Right atrium auricular region (tissue), 2 donors: ENCODE results near the gene TMEM255B. TPM values are rescaled to one million over a fixed set of nuclear protein-coding genes. Genes with fewer than 3 reads are reported as not detected.
A peak's percentile ranks its signal among the peaks of the same experiment; 100 is the strongest.

Source experiments
- DNase-seq: peaks from one replicate; pipeline ENCODE4 v3.0.0-alpha.2; 2019; ENCODE audit warnings: low spot score
- H3K27ac ChIP-seq, 2 donors: fragments of 200-600 bp; sonication (generic); 1 replicate in 1 of 2; 2 replicates in 1 of 2; pipeline ENCODE4 v1.5.1; 2016 to 2019
- H3K27me3 ChIP-seq, 2 donors: fragments of 200-600 bp; sonication (generic); one replicate each; pipeline versions ENCODE4 v1.5.1 to v1.6.0; 2017 to 2019
- H3K36me3 ChIP-seq: fragments of 200-600 bp; sonication (generic); one replicate; pipeline ENCODE4 v1.5.1; 2016
- H3K4me1 ChIP-seq, 2 donors: fragments of 200-600 bp; sonication (generic); one replicate each; pipeline versions ENCODE4 v1.5.1 to v1.6.0; 2017 to 2019
- H3K4me3 ChIP-seq, 2 donors: fragments of 200-600 bp; sonication (generic); 1 replicate in 1 of 2; 2 replicates in 1 of 2; pipeline ENCODE4 v1.5.1; 2017 to 2019; ENCODE audit warnings: mild to moderate bottlenecking in 1 of 2, moderate library complexity in 1 of 2
- H3K9me3 ChIP-seq, 2 donors: fragments of 200-600 bp; sonication (generic); one replicate each; pipeline ENCODE4 v1.5.1; 2019
- CTCF ChIP-seq, 2 donors: fragments of 200-600 bp; sonication (generic); IDR thresholded peaks; one replicate each; pipeline ENCODE4 v1.5.1; 2019; ENCODE audit warnings: antibody characterized with exemption in 2 of 2
- total RNA-seq, 2 donors: library from RNA; depleted of rRNA; stranded (reverse); fragments of >200 nt; gene quantifications; one replicate each; pipeline ENCODE4 v1.1.0, GENCODE V29; 2016

The TMEM255B gene
- total RNA-seq, 2 donors from 2014 or later = 5.2 to 6.0 TPM

GRCh38 chr13:113852536-113853517 is 93.8 kb downstream of the TMEM255B start:
- peak; percentile 54 for DNase-seq
- no peaks in the 10 kb centered on the region for H3K27me3 ChIP-seq
- no peak overlapping the region for H3K4me3 ChIP-seq
- peaks cover 0 to 79% of the 10 kb centered on the region in 2 donors for H3K4me1 ChIP-seq
- no peaks in the 10 kb centered on the region for H3K36me3 ChIP-seq
- no peaks in the 10 kb centered on the region for H3K9me3 ChIP-seq
- H3K27ac ChIP-seq = peak overlapping the region; percentile 8 to 69
- TF ChIP-seq CTCF (IDR thresholded peaks at IDR 0.05) = no peak

- Histone ChIP-seq H3K36me3 (no peaks in the 10 kb centered on the region), H3K4me1 (peaks cover 0 to 74% of the 10 kb centered on the region in 2 donors), H3K9me3 (no peaks in the 10 kb centered on the region), H3K27me3 (no peaks in the 10 kb centered on the region), H3K27ac (peak overlapping the region; percentile 17 to 69), H3K4me3 (no peak overlapping the region)
- DNase-seq = peak; percentile 57
- no peak for TF ChIP-seq CTCF (IDR thresholded peaks at IDR 0.05)
These were observed 94.7 kb downstream of the TMEM255B start for GRCh38 chr13:113853518-113854237.

- Histone ChIP-seq H3K27ac (peak overlapping the region; percentile 69), H3K4me1 (peaks cover 0 to 66% of the 10 kb centered on the region in 2 donors), H3K9me3 (no peaks in the 10 kb centered on the region), H3K36me3 (no peaks in the 10 kb centered on the region), H3K27me3 (no peaks in the 10 kb centered on the region), H3K4me3 (no peak overlapping the region)
- peak; percentile 59 for DNase-seq
- TF ChIP-seq CTCF (IDR thresholded peaks at IDR 0.05) = no peak
These were observed 95.4 kb downstream of the TMEM255B start for GRCh38 chr13:113854238-113855011.

- no peaks in the 10 kb centered on the region for H3K27me3 ChIP-seq
- DNase-seq = peak; percentile 59
- peak overlapping the region; percentile 69 to 70 for H3K27ac ChIP-seq
- H3K36me3 ChIP-seq = no peaks in the 10 kb centered on the region
- no peak for TF ChIP-seq CTCF (IDR thresholded peaks at IDR 0.05)
- H3K4me1 ChIP-seq = peaks cover 0 to 69% of the 10 kb centered on the region in 2 donors
- H3K4me3 ChIP-seq = no peak overlapping the region
- no peaks in the 10 kb centered on the region for H3K9me3 ChIP-seq
These were observed 96.2 kb downstream of the TMEM255B start for GRCh38 chr13:113855012-113855921.
